Embryonic facial prominence (tissue), 1 donor: ENCODE results near the gene FGFRL1.

Experiments
- DNase-seq: peaks from one replicate; pipeline ENCODE4 v3.0.0-alpha.2; 2016; ENCODE audit errors: extremely low spot score

FGFRL1 gene

DNA sequence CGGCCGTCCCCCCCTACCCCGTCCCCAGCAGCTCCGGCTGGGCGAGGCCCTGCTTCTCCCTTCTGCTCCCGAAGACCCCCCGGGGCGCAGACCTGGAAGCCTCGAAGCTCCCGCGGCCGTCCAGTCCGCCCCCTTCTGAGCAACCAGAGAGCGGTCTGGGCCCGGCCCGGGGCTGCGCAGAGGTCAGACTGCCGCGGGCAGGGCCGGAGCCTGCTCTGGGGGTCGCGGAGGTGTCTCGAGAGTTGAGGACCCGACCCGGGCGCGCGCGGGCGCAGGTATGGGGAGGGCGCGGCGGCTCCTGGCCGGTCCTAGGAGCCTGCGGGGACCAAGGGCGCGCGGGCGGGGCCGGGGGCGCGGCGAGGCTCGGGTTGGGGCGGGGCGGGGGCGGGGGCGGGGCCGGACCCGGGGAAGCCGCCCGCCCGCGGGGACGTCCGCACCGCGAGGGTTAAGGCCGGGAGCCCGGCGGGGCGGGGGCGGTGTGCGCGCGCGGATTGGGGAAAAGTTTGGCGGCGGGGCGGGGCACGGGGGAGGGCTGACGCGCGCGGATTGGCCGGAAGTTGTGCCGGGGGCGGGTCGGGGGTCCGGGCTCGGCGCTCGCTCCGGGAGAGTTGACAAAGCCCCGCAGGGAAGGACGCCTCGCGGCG, at the start of gene FGFRL1:
FGFRL1 (plus strand) TSS at position 605 of the 644 bp plus-strand sequence. CDS start 860 bp downstream, outside the sequence.
- peak; percentile 54 for DNase-seq

DNA sequence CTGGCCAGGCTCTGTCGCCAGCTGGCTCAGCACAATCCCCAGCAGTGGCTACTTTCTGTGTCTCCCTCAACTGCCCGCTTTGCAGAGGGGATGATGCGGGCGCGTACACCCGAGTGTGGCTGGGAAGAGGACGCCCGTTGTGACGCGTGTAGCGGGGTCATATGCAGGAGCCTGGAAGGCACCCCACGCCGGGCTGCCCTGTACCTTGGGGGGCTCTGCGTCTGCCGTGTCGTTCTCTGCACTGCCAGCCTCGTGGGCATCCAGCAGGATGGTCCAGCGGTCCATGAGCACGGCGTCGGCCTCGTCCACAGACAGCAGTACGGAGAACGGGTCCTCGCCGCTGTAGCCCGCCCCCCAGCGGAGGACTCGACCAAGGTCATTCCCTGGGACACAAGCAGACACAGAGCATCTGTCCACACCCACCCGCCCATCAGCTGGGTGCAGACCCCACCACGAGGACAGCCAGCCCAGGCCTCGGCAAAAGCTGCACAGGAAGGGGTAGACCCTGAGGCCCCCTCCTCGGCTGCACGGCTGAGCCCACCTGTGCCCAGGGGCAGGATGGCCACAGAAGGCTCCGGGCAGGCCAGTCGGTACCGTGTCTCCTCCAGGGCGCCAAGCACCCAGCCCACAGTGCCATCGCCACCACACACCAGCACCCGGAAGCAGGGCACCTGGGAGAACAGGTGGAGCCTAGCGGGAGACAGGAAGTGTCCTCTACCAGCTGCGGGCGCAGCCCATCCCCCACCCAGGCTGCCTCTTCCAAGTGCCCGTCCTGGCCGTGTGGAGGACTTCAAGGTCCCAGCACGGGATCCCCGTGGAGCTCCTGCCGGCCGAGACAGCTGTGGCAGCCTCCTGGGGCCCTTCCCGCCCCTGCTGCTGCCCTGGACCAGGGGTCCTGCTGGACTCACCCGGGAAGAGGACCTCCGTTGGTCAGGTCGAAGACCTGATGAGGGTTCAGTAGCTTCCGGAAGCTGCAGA, 48.9 kb upstream of the FGFRL1 start:
- DNase-seq, result no peak

- DNase-seq, result no peak
Measured at GRCh38 chr4:963276-964225, 47.9 kb upstream of the FGFRL1 start.

DNA sequence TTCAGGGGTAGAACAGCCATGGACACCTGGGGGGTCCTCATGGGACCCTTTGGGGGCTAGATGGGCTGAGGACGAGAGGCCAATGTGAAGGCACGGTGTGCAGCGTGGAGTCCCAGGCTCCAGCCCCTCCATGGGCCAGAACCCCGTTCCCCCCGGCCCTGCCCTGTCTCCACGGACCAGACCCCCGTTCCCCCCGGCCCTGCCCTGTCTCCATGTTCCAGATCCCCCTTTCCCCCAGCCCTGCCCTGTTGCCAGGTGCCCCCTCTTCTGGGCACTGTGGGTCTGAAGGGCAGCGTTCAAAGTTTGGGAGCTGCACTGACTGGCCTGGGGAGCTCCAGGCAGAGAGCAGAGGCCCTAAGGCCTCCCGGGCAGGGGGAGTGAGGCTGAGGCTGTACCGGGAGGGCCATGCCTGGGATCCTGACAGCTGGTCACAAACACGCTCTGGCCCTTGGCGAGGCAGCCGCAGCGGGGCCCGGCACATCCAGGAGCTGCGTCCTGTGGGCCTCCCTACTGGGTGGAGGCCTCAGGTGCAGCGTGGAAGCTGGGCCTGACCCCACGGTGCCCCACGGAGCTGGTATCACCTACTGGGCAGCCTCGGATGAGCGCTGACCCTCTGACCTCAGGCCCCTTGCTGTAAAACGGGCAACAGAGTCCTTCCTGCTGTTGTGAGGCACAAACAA, 46.9 kb upstream of the FGFRL1 start:
- no peak for DNase-seq

- no peak for DNase-seq
Measured at GRCh38 chr4:965048-965765, 46.2 kb upstream of the FGFRL1 start.

GRCh38 chr4:965766-966134, 45.7 kb upstream of the FGFRL1 start:
- no peak for DNase-seq

GRCh38 chr4:966266-967112, 44.9 kb upstream of the FGFRL1 start:
- no peak for DNase-seq

DNA sequence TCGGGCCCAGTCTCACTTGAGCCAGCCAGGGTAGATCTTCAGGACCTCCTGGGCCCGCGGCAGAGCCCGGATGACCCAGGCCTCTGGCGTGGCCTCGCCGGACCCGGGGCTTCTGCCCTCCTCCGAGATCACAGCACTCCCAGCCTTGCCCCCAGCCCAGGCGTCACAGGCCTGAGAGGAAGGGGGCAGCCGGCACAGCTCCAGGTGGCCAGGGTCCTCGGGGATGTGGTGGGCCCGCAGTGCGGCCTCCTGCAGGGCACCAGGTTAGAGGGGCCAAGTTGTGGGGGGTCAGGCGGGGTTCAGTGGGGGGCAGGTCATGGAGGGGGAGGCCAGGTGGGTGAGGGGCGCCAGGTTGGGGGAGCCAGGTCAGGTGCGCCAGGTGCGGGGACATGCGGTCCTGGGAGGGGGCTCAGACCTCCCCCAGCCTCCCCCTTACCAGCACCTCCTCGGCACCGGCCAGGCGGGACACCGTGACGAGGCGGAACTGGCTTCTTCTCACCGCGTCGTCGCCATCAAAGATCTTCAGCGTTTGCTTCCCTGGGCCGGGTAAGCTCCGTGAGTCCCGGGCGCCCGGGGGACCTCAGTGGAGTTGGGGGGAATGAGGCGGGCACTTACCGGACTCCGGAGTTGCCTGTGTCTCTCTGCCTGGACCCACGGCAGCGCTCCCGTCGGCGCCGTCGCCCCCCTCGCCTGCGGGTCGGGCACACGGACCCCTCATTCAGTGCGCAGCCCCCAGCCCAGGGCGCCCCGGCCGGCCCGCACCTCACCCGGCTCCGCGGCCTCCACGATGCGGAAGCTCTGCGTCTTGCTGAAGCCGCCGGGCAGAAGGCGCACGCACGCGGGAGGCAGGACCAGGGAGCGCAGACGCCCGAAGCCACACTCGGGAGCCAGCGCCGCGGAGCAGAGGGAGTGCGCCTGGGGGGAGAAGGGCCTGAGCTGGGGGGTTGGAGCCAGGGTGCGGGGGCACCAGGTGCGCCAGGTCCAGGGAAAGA, 44.0 kb upstream of the FGFRL1 start:
- DNase-seq, result no peak

DNA sequence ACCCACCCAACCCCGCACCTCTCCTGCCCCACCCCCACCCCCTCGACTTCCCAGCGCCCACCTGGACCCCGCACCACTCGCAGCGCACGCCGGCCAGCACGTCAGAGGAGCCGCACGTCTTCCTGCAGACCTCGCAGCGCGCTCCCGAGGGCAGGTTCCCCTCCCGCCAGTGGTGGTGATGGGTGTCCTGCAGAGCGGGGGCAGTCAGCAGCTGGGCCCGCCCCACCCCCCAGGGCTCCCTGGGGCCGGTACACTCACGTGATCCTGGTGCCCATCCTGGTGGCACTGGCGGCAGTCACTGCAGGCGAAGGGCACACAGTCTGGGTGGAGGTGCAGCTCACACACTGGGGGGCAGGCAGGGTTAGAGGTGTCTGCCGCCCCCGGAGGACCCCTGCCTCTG, 43.2 kb upstream of the FGFRL1 start:
- no peak for DNase-seq

- DNase-seq, result no peak
Measured at GRCh38 chr4:968621-969394, 42.6 kb upstream of the FGFRL1 start.

DNA sequence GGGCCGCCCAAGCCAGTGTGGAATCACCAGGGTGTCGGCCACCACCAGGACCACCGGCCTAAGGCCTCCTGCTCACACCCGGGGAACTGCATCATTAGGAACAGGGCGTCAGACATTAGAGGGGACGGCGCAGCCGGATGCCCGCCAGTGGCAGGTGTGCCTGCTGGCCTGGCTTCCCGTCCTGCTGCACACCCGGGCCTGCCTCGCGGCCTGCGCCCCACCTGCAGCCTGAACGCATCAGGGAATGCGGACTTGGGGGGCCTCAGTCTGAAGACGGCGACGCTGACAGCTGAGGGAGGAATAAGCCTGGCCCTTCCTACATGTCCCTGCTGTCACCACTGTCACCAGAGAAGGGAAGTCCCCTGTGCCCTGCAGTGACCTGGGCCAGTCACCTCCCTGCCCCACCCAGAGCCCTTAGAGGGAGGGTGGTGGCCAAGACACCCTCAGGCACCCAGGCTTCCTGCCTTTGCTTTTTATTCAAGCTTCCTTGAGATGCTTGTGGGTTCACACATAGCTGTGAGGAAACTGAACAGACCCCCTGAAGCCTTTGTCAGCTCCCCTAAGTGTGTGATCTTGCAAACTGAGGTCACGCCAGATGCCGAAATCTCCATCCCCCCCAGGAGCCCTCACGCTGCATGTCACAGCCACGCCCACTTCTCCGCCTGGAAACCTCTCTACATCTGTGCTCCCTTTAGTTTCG, 41.2 kb upstream of the FGFRL1 start:
- DNase-seq, result no peak

DNA sequence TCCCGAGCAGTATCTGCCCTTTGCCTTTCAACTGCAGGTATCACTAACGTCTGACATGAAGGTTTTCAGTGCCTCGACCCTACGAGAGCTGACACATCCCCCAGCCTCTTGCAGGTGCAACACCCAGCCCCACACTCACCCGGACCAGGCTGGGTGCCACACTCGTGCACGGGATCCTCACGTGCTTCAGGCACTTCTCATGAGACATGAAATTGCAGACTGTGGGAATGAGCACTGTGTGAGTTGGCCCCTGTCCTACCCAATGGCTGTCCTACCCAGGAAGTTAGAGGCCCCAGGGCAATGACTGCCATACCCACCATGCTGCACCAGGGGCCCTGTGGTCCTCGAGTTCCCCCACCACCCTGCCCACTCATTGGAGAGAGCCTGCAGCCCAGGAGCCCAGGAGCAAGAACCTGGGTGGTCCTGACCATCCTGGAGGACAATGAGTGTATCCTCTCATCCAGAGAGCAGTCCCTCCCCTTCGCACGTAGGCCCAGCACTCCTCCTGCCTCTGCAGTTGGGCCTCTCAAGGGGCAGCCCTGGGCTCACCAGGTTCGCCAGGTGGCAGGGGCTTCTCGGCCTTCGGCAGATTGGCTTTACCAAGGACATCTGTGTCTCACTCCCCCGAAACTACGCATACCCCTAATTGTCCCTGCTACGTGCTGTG, 40.4 kb upstream of the FGFRL1 start:
- DNase-seq, result no peak

DNA sequence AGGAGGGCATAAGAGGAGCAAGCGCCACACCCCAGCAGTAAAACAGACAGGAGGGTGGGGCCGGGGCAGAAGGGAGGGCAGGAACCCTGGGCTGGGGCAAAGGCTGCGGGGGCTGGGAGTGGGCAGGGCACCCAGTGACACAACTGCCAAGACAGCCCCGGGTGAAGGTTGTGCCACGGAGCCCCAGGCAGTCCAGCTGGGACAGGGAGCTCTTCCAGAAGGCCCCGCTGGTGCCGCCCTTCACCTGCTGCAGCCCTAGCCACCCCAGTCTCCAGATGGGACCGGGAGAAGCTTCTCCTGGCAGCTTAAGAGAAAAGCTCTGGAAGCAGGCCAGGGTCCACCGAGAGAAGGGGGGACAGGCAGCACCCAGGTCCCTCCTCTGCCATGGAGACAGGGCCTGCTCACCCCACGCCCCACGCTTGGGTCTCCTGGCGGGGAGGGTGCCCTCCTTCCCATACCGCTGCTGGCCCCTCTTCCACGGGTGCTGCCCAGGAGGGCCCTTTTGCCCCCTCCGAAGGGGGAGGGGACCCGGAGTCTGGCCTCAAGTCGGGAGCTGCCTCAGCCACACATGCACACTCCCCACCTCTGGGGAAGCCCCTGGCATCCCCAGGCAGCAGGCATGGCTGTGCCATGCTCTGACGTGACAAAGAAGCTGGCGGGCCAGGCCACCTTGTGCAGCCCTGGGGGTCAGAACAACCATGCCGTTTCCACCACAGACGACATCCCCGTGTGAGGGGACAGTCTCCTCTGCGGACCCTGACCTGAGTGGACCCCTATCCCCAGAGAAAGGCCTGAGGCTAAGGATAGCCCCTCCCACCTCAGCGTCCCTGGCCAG, 39.5 kb upstream of the FGFRL1 start:
- DNase-seq, result no peak

DNA sequence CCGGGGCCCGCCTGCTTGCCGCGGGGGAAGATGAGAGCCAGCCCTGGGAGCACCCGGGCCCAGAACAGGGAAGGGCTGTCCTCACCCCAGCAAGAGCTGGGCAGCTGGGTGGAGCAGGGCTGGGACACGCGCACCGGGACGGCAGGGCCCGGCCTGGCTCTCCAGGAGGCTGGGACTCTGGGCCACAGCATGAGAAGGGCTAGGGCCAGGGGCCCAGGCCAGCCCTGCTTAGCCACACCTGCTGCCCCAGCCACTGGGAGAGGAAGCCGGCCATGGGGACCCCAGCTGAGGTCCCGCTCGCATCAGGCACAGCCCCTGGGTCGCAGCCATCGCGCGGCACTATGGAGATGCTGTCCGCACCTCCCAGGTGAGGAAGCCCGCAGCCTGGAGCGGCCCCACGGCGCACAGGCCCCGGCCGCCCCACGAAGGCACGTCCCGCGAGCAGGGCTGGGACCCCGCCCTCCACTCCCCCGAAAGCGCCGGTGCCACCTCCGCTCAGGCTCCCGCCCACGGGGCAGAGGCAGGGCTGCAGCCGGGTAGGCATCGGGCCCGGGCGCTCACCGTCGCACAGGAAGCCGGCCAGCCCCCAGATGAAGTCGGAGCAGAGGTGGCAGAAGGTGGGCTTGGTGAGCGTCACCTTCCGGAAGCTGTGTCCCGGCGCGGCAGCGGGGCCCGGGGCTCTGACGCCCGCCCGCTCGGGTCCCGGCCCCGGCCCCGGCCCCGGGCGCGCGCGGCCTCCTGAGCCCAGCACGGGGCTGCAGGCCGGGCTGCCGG, 38.6 kb upstream of the FGFRL1 start:
- DNase-seq, result no peak
